Calu3 (cell line): ENCODE results near the gene ASPDH. TPM values are rescaled to one million over a fixed set of nuclear protein-coding genes. Genes with fewer than 3 reads are reported as not detected.

Experiments
- BruUV-seq: library from RNA; stranded (reverse); fragments of 400-500 nt; replicated peaks from 2 replicates; lab custom pipeline; 2021; lab: Mats Ljungman, UMichigan
- CTCF ChIA-PET: fragments of 300-600 bp; sonication (Branson Sonifier 250); formaldehyde crosslinking; loops from one replicate; lab custom pipeline; 2022; ENCODE audit warnings: antibody characterized with exemption; lab: Charles Lee
- DNase-seq: peaks from one replicate; pipeline ENCODE4 v3.0.0; 2022
- H3K27ac Mint-ChIP-seq: one replicate; pipeline ENCODE4 v1.8.0; 2022; ENCODE audit warnings: mixed read lengths; ENCODE audit not compliant: unreplicated experiment
- H3K27me3 Mint-ChIP-seq: one replicate; pipeline ENCODE4 v1.8.0; 2022; ENCODE audit warnings: mixed read lengths; ENCODE audit not compliant: unreplicated experiment
- H3K36me3 Mint-ChIP-seq: one replicate; pipeline ENCODE4 v1.8.0; 2022; ENCODE audit warnings: mild to moderate bottlenecking, moderate library complexity, mixed read lengths; ENCODE audit not compliant: insufficient read depth, unreplicated experiment
- H3K4me1 Mint-ChIP-seq: one replicate; pipeline ENCODE4 v1.8.0; 2022; ENCODE audit warnings: mild to moderate bottlenecking, low read depth, mixed read lengths; ENCODE audit not compliant: unreplicated experiment
- H3K4me3 Mint-ChIP-seq: one replicate; pipeline ENCODE4 v1.8.0; 2022; ENCODE audit warnings: mild to moderate bottlenecking, low read depth, moderate library complexity, mixed read lengths; ENCODE audit not compliant: unreplicated experiment
- H3K9me3 Mint-ChIP-seq: one replicate; pipeline ENCODE4 v1.8.0; 2022; ENCODE audit warnings: low read depth, mixed read lengths; ENCODE audit not compliant: unreplicated experiment
- CTCF ChIP-seq: fragments of 200-600 bp; IDR thresholded peaks from one replicate; pipeline ENCODE4 v1.8.0; 2022; ENCODE audit warnings: antibody characterized with exemption; ENCODE audit not compliant: unreplicated experiment
- intact Hi-C: fragments of 100-400 bp; cut with micrococcal nuclease; formaldehyde crosslinking; loops from one replicate; pipeline ENCODE4 v1.10.0; 2022; ENCODE audit not compliant: unreplicated experiment
- total RNA-seq: library from RNA; stranded (reverse); gene quantifications from 2 replicates; pipeline ENCODE4 v1.2.3, GENCODE V29; 2022

The ASPDH gene
- total RNA-seq, 1 experiment from 2014 or later, result not detected

- Mint-ChIP-seq H3K9me3 (peaks cover 6% of the 10 kb centered on the region), H3K27ac (no peak overlapping the region), H3K27me3 (peaks cover 32% of the 10 kb centered on the region), H3K4me1 (no peaks in the 10 kb centered on the region), H3K36me3 (peaks cover 3% of the 10 kb centered on the region), H3K4me3 (no peak overlapping the region)
- intact Hi-C loops, result loop anchor here (1.0 to 5.0 kb wide), 3 partner anchors 170 to 385 kb away; partner anchors contain the start of gene NAPSA
- no peak for DNase-seq
- CTCF ChIA-PET, result interaction anchor here (0.7 to 2.0 kb wide), 10 partner anchors 8 to 385 kb away, joined by 3 to 22 read pairs (median 4); partner anchors contain the start of gene JOSD2
- BruUV-seq, result no TSS peak
- TF ChIP-seq CTCF, result no peak
Measured at GRCh38 chr19:50537306-50537685, 23.6 kb upstream of the ASPDH start.

DNA sequence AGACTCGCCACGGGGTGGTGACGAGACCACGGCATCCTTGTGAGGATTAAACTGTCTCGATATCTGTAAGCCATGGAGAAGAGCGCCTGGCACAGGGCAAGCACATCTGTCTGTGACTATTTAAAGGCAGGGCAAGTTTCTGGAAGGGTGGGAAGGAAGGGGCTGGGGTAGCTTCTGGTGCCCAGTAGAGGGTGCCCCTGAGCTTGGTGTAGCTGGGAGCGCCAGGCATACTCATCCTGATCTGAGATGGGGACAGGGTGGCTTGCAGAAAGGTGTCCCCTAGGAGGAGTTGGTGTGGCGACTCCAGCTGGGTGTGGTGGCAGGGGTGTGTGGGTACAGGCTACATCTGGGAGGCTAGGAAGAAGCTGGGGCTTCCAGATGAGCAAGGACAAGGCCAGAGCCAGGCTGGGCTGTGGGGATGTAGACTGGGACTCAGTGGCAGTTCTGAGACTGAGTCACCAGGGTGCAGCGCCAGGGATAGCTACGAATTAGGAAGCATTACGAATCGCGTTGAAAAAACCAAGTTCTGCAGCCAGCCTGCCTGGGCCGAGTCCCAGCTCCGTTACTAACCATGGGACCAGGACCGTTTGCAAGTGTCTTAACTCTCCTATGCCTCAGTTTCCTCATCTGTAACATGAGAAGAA lies 23.1 kb upstream of the ASPDH start:
- CTCF ChIA-PET, result interaction anchor here (0.6 to 1.8 kb wide), 2 partner anchors 19 to 244 kb away, joined by 4 to 6 read pairs; no protein-coding TSS in a partner anchor
- no peak for DNase-seq
- Mint-ChIP-seq H3K36me3 (peaks cover 5% of the 10 kb centered on the region), H3K27ac (no peak overlapping the region), H3K4me3 (no peak overlapping the region), H3K9me3 (peaks cover 6% of the 10 kb centered on the region), H3K4me1 (no peaks in the 10 kb centered on the region), H3K27me3 (peaks cover 32% of the 10 kb centered on the region)
- intact Hi-C loops, result loop anchor here (1.0 to 5.0 kb wide), 3 partner anchors 169 to 386 kb away; partner anchors contain the start of gene NAPSA
- no peak for TF ChIP-seq CTCF
- BruUV-seq, result no TSS peak

GRCh38 chr19:50535672-50536187 lies 22.0 kb upstream of the ASPDH start:
- CTCF ChIA-PET, result interaction anchor here (0.6 to 1.8 kb wide), 3 partner anchors 20 to 245 kb away, joined by 4 to 7 read pairs (median 6); no protein-coding TSS in a partner anchor
- BruUV-seq, result no TSS peak
- no peak for DNase-seq
- Mint-ChIP-seq H3K36me3 (peaks cover 5% of the 10 kb centered on the region), H3K4me3 (no peak overlapping the region), H3K9me3 (peaks cover 6% of the 10 kb centered on the region), H3K4me1 (no peaks in the 10 kb centered on the region), H3K27ac (no peak overlapping the region), H3K27me3 (peaks cover 38% of the 10 kb centered on the region)
- intact Hi-C loops, result loop anchor here (2.0 to 5.0 kb wide), 2 partner anchors 168 to 247 kb away; partner anchors contain the start of gene NAPSA
- no peak for TF ChIP-seq CTCF

DNA sequence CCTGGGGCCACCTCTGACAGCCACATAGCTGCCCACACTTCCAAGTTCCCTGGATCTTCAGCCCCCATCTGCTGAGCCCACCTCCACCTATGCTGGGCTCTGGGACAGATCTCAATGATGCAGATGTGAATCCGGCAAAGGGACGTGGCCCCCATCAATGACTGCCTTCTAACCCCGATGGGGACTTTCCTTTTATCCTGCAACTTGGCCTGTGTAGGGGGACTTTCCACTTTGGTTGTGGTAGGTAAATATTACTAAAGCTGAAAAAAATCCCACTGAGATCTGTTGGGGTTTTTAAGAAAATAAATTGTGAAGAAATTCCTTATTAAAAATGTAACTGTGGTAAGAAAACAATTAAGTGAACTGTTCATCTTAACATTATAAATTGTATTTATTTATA lies 20.8 kb upstream of the ASPDH start:
- no TSS peak for BruUV-seq
- no peak for DNase-seq
- Mint-ChIP-seq H3K9me3 (peaks cover 6% of the 10 kb centered on the region), H3K36me3 (peaks cover 5% of the 10 kb centered on the region), H3K27ac (no peak overlapping the region), H3K27me3 (peaks cover 50% of the 10 kb centered on the region), H3K4me3 (no peak overlapping the region), H3K4me1 (no peaks in the 10 kb centered on the region)
- CTCF ChIA-PET, result no interaction called here
- intact Hi-C loops, result no loop called here
- TF ChIP-seq CTCF, result no peak
